ENCODE measurements around the gene EXTL1.
A peak's percentile ranks its signal among the peaks of the same experiment; 100 is the strongest.

Gene EXTL1

GRCh38 chr1:26023009-26023408 is 1.4 kb downstream of the EXTL1 start:
- DNase-seq (ENCODE audit: low spot score) = no peak

DNA sequence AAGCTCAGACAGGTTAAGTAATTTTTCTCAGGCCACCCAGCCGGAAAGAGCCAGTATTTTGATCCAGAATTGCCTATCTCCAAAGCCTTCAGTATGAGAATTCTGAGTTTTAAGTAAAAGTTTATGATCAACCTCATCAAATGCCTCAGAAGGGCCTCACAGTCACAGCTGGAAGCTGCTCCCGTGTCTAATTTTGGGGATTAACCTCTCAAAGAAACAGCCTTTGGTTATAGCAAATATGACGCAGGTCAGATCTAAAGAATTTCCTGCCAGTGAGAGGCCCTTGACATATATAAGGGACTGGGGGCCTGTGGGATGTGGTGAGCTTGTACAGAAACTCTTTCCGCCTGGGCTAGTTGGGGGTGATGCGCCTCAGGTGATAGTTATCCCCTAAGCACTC is 2.3 kb downstream of the EXTL1 start:
- no peak for DNase-seq (ENCODE audit: low spot score)

- DNase-seq (ENCODE audit: low spot score) = no peak
Measured at GRCh38 chr1:26025060-26025459, 3.5 kb downstream of the EXTL1 start.

DNA sequence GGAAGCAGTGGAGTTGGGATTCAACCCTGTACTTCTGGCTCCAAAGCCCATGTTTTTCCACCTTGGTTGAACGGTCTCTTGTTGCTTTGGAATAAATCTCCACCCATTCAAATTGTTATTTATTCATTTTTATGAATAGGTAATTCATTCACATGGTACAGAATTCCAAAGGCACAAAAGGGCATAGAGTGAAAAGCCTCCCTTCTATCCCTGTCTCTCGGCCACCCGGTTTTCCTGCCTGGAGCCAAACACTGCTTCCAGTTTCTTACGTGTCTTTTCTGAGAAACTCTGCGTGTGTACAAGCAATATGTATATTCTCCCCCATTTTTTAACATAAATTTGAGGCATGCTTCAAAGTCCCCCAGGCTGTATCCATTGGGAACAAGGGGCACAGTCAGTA is 3.9 kb downstream of the EXTL1 start:
- no peak for DNase-seq (ENCODE audit: low spot score)

GRCh38 chr1:26027716-26028489 is 6.3 kb downstream of the EXTL1 start:
- DNase-seq (ENCODE audit: low spot score) = no peak

- no peak for DNase-seq (ENCODE audit: low spot score)
Measured at GRCh38 chr1:26028490-26028980, 7.0 kb downstream of the EXTL1 start.

GRCh38 chr1:26029054-26029863 is 7.7 kb downstream of the EXTL1 start:
- DNase-seq (ENCODE audit: low spot score) = no peak

GRCh38 chr1:26029864-26030481 is 8.4 kb downstream of the EXTL1 start:
- no peak for DNase-seq (ENCODE audit: low spot score)

DNA sequence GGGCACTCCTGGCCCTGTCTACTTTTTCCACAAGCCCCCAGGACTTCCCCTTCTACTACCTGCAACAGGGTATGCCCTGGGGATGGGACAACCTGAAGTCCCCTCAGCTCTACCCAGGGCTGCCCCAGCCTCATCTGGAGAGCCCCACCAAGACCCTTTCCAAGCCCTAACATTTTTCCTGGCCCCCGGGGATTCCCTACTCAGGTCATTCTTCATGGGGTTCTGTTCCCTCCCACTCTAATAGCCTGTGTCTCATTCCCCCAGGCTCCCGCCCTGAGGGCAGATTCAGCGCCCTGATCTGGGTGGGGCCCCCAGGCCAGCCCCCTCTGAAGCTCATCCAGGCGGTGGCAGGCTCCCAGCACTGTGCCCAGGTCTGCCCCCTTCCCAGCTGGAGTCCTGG is 9.6 kb downstream of the EXTL1 start:
- DNase-seq (ENCODE audit: low spot score) = no peak

GRCh38 chr1:26031611-26032220 is 10.1 kb downstream of the EXTL1 start:
- no peak for DNase-seq (ENCODE audit: low spot score)

DNA sequence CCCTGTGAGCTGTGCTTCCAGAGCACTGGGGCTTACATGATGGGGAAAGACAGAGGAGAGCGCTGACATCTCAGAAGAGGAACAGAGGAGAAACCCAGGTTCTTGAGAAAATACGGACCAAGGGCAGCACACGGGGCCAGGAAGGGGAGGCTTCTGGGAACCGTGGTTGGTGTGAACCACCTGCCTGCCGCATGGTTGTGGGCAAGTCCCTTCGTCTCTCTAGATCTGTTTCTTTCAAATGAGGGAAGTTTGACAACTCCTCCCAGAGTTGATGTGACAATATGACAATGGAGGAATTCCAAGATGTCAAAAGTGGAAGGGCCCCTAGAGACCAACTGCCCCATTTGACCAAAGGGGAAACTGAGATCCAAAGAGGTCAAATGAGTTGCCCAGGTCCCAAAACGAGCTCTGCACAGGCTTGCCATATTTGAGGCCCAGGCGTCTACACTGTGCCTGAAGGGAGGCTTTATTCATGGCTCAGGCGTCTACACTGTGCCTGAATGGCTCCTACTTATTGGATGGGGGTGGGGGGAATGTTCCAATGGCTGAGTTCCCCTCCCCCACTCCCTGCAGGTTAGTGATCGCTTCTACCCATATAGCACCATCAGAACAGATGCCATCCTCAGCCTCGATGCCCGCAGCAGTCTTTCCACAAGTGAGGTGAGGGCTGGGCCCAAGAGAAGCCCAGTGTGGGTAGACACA is 11.2 kb downstream of the EXTL1 start:
- no peak for DNase-seq (ENCODE audit: low spot score)

- DNase-seq (ENCODE audit: low spot score) = no peak
Measured at GRCh38 chr1:26034504-26035202, 13.1 kb downstream of the EXTL1 start.

- peak; percentile 94 for DNase-seq (ENCODE audit: low spot score)
Measured at GRCh38 chr1:26035203-26035958, 13.8 kb downstream of the EXTL1 start.

DNA sequence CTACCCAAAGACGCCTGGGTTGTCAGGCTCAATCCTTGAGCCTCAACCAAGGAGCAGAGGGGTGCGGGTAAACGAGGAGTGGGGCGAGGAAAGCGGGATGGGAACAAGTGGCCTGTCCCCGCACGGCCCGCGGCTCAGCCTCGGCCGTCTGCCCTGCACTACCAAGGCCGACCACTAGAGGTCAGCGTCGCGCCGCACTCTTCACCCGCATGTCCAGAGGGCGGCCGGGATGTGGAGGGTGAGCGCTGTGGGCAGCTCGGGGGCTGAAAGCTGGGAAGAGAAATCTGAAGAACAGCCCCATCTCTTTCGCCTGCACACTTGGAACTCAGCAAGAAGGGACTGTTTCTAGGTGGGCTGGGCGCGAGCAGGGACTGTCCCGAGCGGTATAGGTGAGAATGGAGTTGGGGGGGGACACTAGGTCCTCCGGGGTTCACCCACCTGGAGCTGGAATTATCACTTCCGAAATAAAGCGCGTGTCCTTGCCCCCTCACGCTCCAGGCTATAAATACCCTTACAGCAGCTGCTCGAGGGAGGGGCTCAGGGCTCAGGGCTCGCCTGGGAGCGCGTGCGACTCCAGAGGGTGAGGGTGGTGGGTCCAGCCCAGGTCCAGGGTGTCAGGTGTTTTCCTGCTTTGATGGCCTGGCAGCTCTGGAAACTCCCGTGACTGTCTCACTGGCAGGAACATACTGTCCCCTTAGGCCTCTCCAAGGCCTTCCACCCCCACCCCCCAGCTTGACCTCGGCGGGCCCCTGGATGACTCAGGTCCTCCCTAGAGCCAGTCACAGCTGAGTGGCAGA is 14.6 kb downstream of the EXTL1 start:
- peak; percentile 61 for DNase-seq (ENCODE audit: low spot score)

DNA sequence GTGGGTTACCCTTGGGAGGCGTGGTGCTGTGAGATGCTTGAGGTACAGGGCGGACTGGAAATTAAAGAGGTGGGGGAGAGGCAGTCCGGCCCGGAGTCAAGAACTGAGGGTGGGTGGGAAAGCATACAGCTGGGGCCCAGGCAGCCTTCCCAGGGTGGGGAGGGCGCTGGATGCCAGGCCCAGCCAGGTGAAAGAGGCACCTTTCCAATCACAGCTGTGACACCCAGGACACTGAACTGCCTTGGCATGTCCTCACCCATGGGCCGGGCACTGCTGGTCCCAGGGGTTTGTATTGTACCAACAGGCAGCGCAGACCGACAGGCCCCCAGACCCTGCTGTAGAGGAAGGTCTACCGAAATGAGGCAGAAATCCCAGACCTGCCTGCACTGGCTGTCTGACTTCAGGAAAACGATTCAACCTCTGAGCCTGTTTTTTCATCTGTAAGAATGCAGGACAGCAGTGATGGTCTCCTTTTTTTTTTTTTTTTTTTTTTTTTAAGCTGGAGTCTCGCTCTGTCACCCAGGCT is 15.2 kb downstream of the EXTL1 start:
- no peak for DNase-seq (ENCODE audit: low spot score)

DNA sequence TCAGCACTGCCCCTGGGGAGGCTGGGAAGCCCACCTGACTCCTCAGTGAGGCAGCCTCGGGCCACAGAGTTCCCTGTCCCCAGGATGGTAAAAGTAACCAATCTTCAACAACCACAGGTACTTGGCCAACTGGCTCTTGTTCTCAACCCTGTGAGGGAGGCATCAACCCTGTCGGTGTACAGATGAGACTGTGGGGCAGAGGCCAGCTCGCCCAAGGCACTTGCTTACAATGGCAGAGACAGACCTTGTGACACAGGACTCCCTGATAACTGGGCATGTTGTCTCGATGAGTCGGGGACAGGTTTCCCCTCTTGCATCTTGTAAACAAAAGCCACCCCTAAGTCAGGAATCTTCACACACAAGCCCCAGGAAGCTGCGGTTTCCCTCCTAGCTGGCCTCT is 16.3 kb downstream of the EXTL1 start:
- no peak for DNase-seq (ENCODE audit: low spot score)

GRCh38 chr1:26038477-26038876 is 16.9 kb downstream of the EXTL1 start:
- no peak for DNase-seq (ENCODE audit: low spot score)

DNA sequence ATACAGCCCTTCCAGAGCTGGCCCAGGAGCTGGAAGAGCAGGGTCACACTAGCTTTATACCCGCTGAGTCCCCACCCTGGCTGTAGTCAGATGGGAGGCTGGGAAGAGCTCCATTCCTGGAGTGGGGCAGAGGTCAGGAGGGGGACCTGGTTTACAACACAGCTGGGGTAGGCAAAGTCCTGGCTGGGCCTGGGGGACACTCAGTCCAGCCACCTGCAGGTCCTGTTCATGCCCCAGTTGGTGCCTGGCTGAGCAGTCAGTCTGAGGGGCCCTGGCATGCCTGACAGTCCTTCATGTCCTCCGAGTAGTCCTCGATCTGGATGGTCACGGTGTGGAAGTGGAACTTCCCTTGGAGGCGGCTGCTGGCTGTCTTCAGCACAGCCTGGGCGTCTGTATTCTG is 17.3 kb downstream of the EXTL1 start:
- no peak for DNase-seq (ENCODE audit: low spot score)

- DNase-seq (ENCODE audit: low spot score) = no peak
Measured at GRCh38 chr1:26041401-26041800, 19.8 kb downstream of the EXTL1 start.

All from CD4-positive, alpha-beta T cell treated with Interleukin-6 at 100 ng/mL for 8 hours (primary cell).